Adrenal gland (tissue), 12 donors: ENCODE results near the gene RPE65. TPM values are rescaled to one million over a fixed set of nuclear protein-coding genes. Genes with fewer than 3 reads are reported as not detected.

Experiments
- DNase-seq, 7 donors: peaks; one replicate each; pipeline ENCODE4 v3.0.0-alpha.2; 2019 to 2020
- H3K27ac ChIP-seq, 5 donors: fragments of 200-600 bp; sonication (generic) in 4 of 5; 1 replicate in 3 of 5; 2 replicates in 2 of 5; pipeline versions ENCODE4 v1.5.1 to v1.8.0; 2016 to 2020; ENCODE audit warnings: mild to moderate bottlenecking in 1 of 5
- H3K27me3 ChIP-seq: fragments of 200-600 bp; 2 replicates; pipeline ENCODE4 v1.8.0; 2021
- H3K36me3 ChIP-seq, 2 donors: fragments of 200-600 bp; replicated peaks in 1 of 2; 1 replicate in 1 of 2; 2 replicates in 1 of 2; pipeline versions ENCODE4 v1.5.1 to v1.8.0; 2018 to 2022
- H3K4me1 ChIP-seq, 2 donors: fragments of 200-600 bp; replicated peaks in 1 of 2; 1 replicate in 1 of 2; 2 replicates in 1 of 2; pipeline versions ENCODE4 v1.5.1 to v1.8.0; 2018 to 2021
- H3K4me3 ChIP-seq, 4 donors: fragments of 200-600 bp; sonication (generic) in 3 of 4; one replicate each; pipeline ENCODE4 v1.5.1; 2016 to 2018
- H3K9me3 ChIP-seq, 3 donors: fragments of 200-600 bp; sonication (generic) in 1 of 3; replicated peaks in 1 of 3; 1 replicate in 2 of 3; 2 replicates in 1 of 3; pipeline versions ENCODE4 v1.5.1 to v1.8.0; 2016 to 2021
- CTCF ChIP-seq, 6 experiments: fragments of 450-650 bp in 4 of 6; fragments of 200-600 bp in 2 of 6; sonication (generic) in 1 of 6; IDR thresholded peaks; 1 replicate in 5 of 6; 2 replicates in 1 of 6; pipeline versions ENCODE4 v1.5.1 to v1.8.0; 2016 to 2021; ENCODE audit warnings: antibody characterized with exemption in 6 of 6, mild to moderate bottlenecking in 2 of 6, moderate library complexity in 1 of 6
- POLR2A ChIP-seq, 2 donors: fragments of 450-650 bp; IDR thresholded peaks; one replicate each; pipeline ENCODE4 v1.6.1; 2017; ENCODE audit warnings: antibody characterized with exemption in 2 of 2, mild to moderate bottlenecking in 2 of 2, moderate library complexity in 1 of 2
- WGBS, 4 donors: extraction: QIAGEN DNeasy Blood & Tissue Kit in 2 of 4; methylation state at CpG; one replicate each; pipeline versions ENCODE4 v1.1.5 to v1.1.7; 2013 to 2017; 5-methylcytosine and 5-hydroxymethylcytosine counted together
- intact Hi-C, 2 donors: fragments of 100-400 bp; cut with DNase I; formaldehyde crosslinking; loops; one replicate each; pipeline versions ENCODE4 v1.14.1 to v1.15.0; 2022 to 2023
- polyA plus RNA-seq, 3 donors: library from polyadenylated mRNA; stranded (reverse); fragments of 200-250 nt in 2 of 3; fragments of 350-450 nt in 1 of 3; fragmentation: Illumina TruSeq in 1 of 3; extraction: RNeasy Lipid Tissue Mini Kit (QIAGEN cat#74804) in 1 of 3; gene quantifications; one replicate each; pipeline ENCODE4 v1.2.3, GENCODE V29; 2013 to 2014
- total RNA-seq, 9 donors: library from RNA; depleted of rRNA in 4 of 9; stranded (reverse); fragments of >200 nt in 4 of 9; fragments of 120-200 nt in 1 of 9; fragmentation: NEBNext Ultra II Directional in 1 of 9; extraction: Animal tissue kit (Norgen Biotek cat#: 25700) in 1 of 9; gene quantifications; one replicate each; pipeline versions ENCODE4 v1.1.0 to v1.2.4, GENCODE V29; 2013 to 2023
- donor health status: healthy with polysubstance abuse.
- donor health status: Bipolar disorder and iron deficiency.
- donor health status: DM: yes; HTN: yes; CAD: no.
- donor health status: DM: no; HTN: no; CAD: no.
- donor health status: DM: no; HTN: no; CAD: no.
- donor health status: DM: yes; HTN: yes; CAD: no.

RPE65 gene
- total and polyA plus RNA-seq, 12 donors = 0.06 TPM; not detected in 11

- TF ChIP-seq CTCF (IDR thresholded peaks at IDR 0.05) (peak; percentile 47 to 61 (median 55)), POLR2A (IDR thresholded peaks at IDR 0.05) (no peak)
- Histone ChIP-seq H3K4me1 (no peaks in the 10 kb centered on the region), H3K27me3 (no peaks in the 10 kb centered on the region), H3K4me3 (no peak overlapping the region), H3K27ac (no peak overlapping the region), H3K36me3 (no peaks in the 10 kb centered on the region), H3K9me3 (no peaks in the 10 kb centered on the region)
- intact Hi-C loops = loop anchor here in 1 of 2 donors (10.0 kb wide), 1 partner anchor 328 kb away; no protein-coding TSS in a partner anchor
- DNase-seq = peak; percentile 19 to 58 (median 44)
- 38 to 42% (median 40%) methylated on average over 5 of the region's 5 CpGs for WGBS, 4 donors
Measured at GRCh38 chr1:68442822-68443556, 6.8 kb downstream of the RPE65 start.

- Histone ChIP-seq H3K27ac (no peak overlapping the region), H3K4me3 (no peak overlapping the region), H3K9me3 (no peaks in the 10 kb centered on the region), H3K4me1 (no peaks in the 10 kb centered on the region), H3K36me3 (no peaks in the 10 kb centered on the region), H3K27me3 (no peaks in the 10 kb centered on the region)
- DNase-seq = no peak
- TF ChIP-seq CTCF (IDR thresholded peaks at IDR 0.05) (no peak), POLR2A (IDR thresholded peaks at IDR 0.05) (no peak)
- WGBS, 4 donors = 79 to 91% (median 87%) methylated on average over 4 of the region's 4 CpGs
- intact Hi-C loops = loop anchor here in 1 of 2 donors (10.0 kb wide), 1 partner anchor 327 kb away; no protein-coding TSS in a partner anchor
Measured at GRCh38 chr1:68442006-68442405, 7.7 kb downstream of the RPE65 start.

- WGBS, 4 donors = 80 to 87% (median 83%) methylated on average over 3 of the region's 3 CpGs
- Histone ChIP-seq H3K36me3 (no peaks in the 10 kb centered on the region), H3K27ac (no peak overlapping the region), H3K27me3 (no peaks in the 10 kb centered on the region), H3K9me3 (no peaks in the 10 kb centered on the region), H3K4me3 (no peak overlapping the region), H3K4me1 (no peaks in the 10 kb centered on the region)
- DNase-seq = no peak
- intact Hi-C loops = no loop called here
- TF ChIP-seq POLR2A (IDR thresholded peaks at IDR 0.05) = no peak
- TF ChIP-seq CTCF (IDR thresholded peaks at IDR 0.05) = no peak
Measured at GRCh38 chr1:68438310-68438709, 11.4 kb downstream of the RPE65 start.

GRCh38 chr1:68433395-68433794, 16.4 kb downstream of the RPE65 start:
- intact Hi-C loops = no loop called here
- WGBS, 4 donors = 83 to 89% (median 86%) methylated on average over 2 of the region's 2 CpGs
- no peaks in the 10 kb centered on the region for H3K36me3 ChIP-seq
- no peaks in the 10 kb centered on the region for H3K9me3 ChIP-seq
- H3K4me1 ChIP-seq = peaks cover 3 to 5% of the 10 kb centered on the region in 2 donors
- H3K27me3 ChIP-seq = no peaks in the 10 kb centered on the region
- no peak overlapping the region for H3K27ac ChIP-seq
- TF ChIP-seq CTCF (IDR thresholded peaks at IDR 0.05) (no peak), POLR2A (IDR thresholded peaks at IDR 0.05) (no peak)
- no peak for DNase-seq
- H3K4me3 ChIP-seq = no peak overlapping the region
